Activated B cell treated with CpG ODN at 0.5 μM for 24 hours (primary cell): ENCODE results near the gene OR8K5. TPM values are rescaled to one million over a fixed set of nuclear protein-coding genes. Genes with fewer than 3 reads are reported as not detected.

Experiments
- ATAC-seq: fragments of 200-7000 bp; cut with Tn5 transposase; one replicate; pipeline ENCODE4 v1.10.0; 2021; ENCODE audit warnings: low read depth, mild to moderate bottlenecking, moderate library complexity
- CTCF ChIA-PET: fragments of 350-600 bp; sonication (Branson Sonifier 250); formaldehyde crosslinking; loops from one replicate; lab custom pipeline; 2021; ENCODE audit warnings: antibody characterized with exemption; lab: Charles Lee
- POLR2A ChIA-PET: fragments of 350-600 bp; sonication (Branson Sonifier 250); formaldehyde crosslinking; loops from one replicate; lab custom pipeline; 2021; ENCODE audit warnings: antibody characterized with exemption; lab: Charles Lee
- DNase-seq: peaks from one replicate; pipeline ENCODE4 v3.0.0; 2022
- H3K27ac Mint-ChIP-seq: one replicate; pipeline ENCODE4 v1.8.0; 2020; ENCODE audit warnings: mixed read lengths
- H3K27me3 Mint-ChIP-seq: one replicate; pipeline ENCODE4 v1.8.0; 2021; ENCODE audit warnings: mixed read lengths
- H3K36me3 Mint-ChIP-seq: one replicate; pipeline ENCODE4 v1.8.0; 2021; ENCODE audit warnings: low read depth, mixed read lengths
- H3K4me1 Mint-ChIP-seq: one replicate; pipeline ENCODE4 v1.8.0; 2021; ENCODE audit warnings: mixed read lengths
- H3K4me3 Mint-ChIP-seq: one replicate; pipeline ENCODE4 v1.8.0; 2020; ENCODE audit warnings: mild to moderate bottlenecking, mixed read lengths
- H3K9me3 Mint-ChIP-seq: one replicate; pipeline ENCODE4 v1.8.0; 2020; ENCODE audit warnings: mixed read lengths
- intact Hi-C: fragments of 100-400 bp; cut with micrococcal nuclease; formaldehyde crosslinking; loops from one replicate; pipeline ENCODE4 v1.15.1; 2024
- total RNA-seq: library from RNA; stranded (reverse); gene quantifications from 2 replicates; pipeline ENCODE4 v1.2.3, GENCODE V29; 2022
- TF ChIP-seq, protein P1 (sequence below): fragments of 200-600 bp; IDR thresholded peaks from one replicate; pipeline ENCODE4 v1.8.0; 2022; ENCODE audit warnings: antibody characterized with exemption, mild to moderate bottlenecking

OR8K5 gene, protein sequence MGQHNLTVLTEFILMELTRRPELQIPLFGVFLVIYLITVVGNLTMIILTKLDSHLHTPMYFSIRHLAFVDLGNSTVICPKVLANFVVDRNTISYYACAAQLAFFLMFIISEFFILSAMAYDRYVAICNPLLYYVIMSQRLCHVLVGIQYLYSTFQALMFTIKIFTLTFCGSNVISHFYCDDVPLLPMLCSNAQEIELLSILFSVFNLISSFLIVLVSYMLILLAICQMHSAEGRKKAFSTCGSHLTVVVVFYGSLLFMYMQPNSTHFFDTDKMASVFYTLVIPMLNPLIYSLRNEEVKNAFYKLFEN
- total RNA-seq, result not detected in 2 replicates

DNA sequence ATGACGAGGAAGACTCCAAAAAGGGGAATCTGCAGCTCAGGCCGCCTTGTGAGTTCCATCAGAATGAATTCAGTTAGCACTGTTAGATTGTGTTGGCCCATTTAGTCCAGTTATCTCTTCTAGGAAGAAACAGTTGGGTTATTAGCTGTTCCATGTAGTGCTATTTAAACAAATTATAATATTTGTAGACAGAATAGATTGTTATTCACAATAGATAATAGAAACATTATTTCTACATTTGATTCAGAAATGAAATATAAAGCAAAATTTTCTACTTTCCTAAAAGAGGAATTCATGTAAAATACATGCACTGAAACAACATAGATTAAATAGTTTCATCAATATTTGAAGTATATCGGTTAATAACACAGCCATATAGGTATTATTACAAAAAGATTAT is at the start of gene OR8K5:
Gene OR8K5, minus strand, starts transcription at position 101 of the 400 bp plus-strand sequence. Its CDS starts 0 bp downstream, at position 101.
- no peaks in the 10 kb centered on the region for H3K4me1 Mint-ChIP-seq
- no peaks in the 10 kb centered on the region for H3K27me3 Mint-ChIP-seq
- intact Hi-C loops, result no loop called here
- H3K27ac Mint-ChIP-seq, result no peak within 1 kb of the TSS
- ATAC-seq, result no peak
- H3K9me3 Mint-ChIP-seq, result peaks cover 10% of the 10 kb centered on the region
- no peak for DNase-seq
- no peak within 1 kb of the TSS for H3K4me3 Mint-ChIP-seq
- no peaks in the 10 kb centered on the region for H3K36me3 Mint-ChIP-seq
- ChIA-PET CTCF (no interaction called here), POLR2A (no interaction called here)
- TF ChIP-seq, protein P1, sequence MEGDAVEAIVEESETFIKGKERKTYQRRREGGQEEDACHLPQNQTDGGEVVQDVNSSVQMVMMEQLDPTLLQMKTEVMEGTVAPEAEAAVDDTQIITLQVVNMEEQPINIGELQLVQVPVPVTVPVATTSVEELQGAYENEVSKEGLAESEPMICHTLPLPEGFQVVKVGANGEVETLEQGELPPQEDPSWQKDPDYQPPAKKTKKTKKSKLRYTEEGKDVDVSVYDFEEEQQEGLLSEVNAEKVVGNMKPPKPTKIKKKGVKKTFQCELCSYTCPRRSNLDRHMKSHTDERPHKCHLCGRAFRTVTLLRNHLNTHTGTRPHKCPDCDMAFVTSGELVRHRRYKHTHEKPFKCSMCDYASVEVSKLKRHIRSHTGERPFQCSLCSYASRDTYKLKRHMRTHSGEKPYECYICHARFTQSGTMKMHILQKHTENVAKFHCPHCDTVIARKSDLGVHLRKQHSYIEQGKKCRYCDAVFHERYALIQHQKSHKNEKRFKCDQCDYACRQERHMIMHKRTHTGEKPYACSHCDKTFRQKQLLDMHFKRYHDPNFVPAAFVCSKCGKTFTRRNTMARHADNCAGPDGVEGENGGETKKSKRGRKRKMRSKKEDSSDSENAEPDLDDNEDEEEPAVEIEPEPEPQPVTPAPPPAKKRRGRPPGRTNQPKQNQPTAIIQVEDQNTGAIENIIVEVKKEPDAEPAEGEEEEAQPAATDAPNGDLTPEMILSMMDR, result no peak

DNA sequence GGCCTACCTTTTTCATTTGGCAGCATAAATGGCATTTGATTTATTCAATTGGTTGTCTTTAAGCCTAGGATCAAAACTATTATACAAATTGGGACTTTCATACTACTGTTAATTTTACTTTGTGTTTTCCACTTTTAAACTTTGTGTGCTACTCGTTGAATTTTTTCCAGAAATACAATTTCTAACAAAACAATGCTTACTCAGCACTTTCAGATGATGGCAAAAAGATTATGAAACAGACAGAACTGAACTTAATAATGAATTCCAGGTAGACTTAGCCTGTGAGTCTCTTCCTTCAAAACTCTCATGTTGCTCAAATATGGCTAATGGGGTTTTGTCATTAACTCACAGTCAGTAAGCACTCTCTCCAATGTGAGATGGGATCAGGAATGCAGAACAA is 47.7 kb upstream of the OR8K5 start:
- ChIA-PET CTCF (no interaction called here), POLR2A (no interaction called here)
- TF ChIP-seq, protein P1, result no peak
- peaks cover 5% of the 10 kb centered on the region for H3K9me3 Mint-ChIP-seq
- DNase-seq, result no peak
- no peak overlapping the region for H3K4me3 Mint-ChIP-seq
- intact Hi-C loops, result no loop called here
- H3K27me3 Mint-ChIP-seq, result no peaks in the 10 kb centered on the region
- H3K36me3 Mint-ChIP-seq, result no peaks in the 10 kb centered on the region
- H3K4me1 Mint-ChIP-seq, result no peaks in the 10 kb centered on the region
- H3K27ac Mint-ChIP-seq, result no peak overlapping the region
- ATAC-seq, result no peak

DNA sequence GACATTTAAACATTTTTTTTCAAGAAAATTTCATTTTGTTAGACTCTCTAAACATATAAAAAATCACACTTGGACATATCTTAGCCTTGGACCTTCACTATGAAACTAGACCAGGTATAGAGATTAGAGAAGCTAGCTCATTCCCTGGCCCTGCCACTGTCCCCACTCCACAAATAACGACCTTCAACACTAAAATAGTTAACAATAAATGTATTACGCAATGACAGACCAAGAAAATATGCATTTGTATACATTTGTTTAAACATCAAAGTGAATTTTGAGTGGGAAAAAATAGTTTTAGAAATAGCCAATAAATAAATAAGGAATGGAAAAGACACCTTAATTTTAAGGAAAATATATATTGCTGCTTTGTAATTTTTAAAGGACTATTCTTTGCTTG is 37.2 kb upstream of the OR8K5 start:
- no peak overlapping the region for H3K27ac Mint-ChIP-seq
- intact Hi-C loops, result no loop called here
- CTCF ChIA-PET, result no interaction called here
- ATAC-seq, result no peak
- no peak for DNase-seq
- H3K9me3 Mint-ChIP-seq, result peaks cover 3% of the 10 kb centered on the region
- TF ChIP-seq, protein P1, result no peak
- no peaks in the 10 kb centered on the region for H3K27me3 Mint-ChIP-seq
- POLR2A ChIA-PET, result no interaction called here
- H3K4me3 Mint-ChIP-seq, result no peak overlapping the region
- no peaks in the 10 kb centered on the region for H3K36me3 Mint-ChIP-seq
- H3K4me1 Mint-ChIP-seq, result no peaks in the 10 kb centered on the region

DNA sequence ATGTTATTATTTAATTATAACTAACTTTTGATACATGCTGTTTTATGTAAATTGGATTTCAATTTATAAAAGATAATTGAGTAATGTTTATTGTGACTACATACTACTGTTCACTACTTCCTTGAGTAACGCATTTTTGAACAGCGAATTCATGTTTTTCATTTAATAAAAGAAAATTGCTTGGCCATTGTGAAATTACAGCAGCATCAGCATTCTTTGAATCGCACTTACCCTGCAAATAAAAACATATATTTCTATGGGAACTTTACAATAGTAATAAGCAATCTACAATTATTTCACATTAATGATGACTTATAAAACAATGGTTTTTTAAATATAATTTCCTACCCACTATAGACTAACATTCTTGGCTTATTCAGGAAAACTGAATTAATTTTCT is 36.6 kb upstream of the OR8K5 start:
- DNase-seq (no peak), ATAC-seq (no peak)
- H3K4me1 Mint-ChIP-seq, result no peaks in the 10 kb centered on the region
- no peaks in the 10 kb centered on the region for H3K36me3 Mint-ChIP-seq
- intact Hi-C loops, result no loop called here
- POLR2A ChIA-PET, result no interaction called here
- no peak overlapping the region for H3K4me3 Mint-ChIP-seq
- no peaks in the 10 kb centered on the region for H3K27me3 Mint-ChIP-seq
- CTCF ChIA-PET, result no interaction called here
- TF ChIP-seq, protein P1, result no peak
- H3K9me3 Mint-ChIP-seq, result peaks cover 3% of the 10 kb centered on the region
- H3K27ac Mint-ChIP-seq, result no peak overlapping the region

DNA sequence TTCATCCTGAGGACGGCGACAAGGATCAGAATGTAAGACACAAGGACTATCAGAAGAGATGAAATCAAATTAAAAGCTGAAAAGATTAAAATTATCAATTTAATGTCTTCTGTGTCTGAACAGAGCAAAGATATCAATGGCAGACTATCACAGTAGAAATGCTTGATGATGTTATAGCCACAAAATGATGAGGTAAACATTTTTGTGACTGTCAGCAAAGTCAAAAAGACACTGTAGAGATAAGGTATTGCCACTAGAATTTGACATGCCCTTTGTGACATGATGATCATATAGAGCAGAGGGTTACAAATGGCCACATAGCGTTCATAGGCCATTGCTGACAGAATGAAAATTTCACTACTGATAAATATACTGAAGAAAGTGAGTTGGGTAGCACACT is 28.5 kb upstream of the OR8K5 start:
- H3K27ac Mint-ChIP-seq, result no peak overlapping the region
- no peaks in the 10 kb centered on the region for H3K4me1 Mint-ChIP-seq
- CTCF ChIA-PET, result no interaction called here
- POLR2A ChIA-PET, result no interaction called here
- ATAC-seq, result no peak
- H3K27me3 Mint-ChIP-seq, result no peaks in the 10 kb centered on the region
- DNase-seq, result no peak
- intact Hi-C loops, result no loop called here
- peaks cover 9% of the 10 kb centered on the region for H3K9me3 Mint-ChIP-seq
- no peaks in the 10 kb centered on the region for H3K36me3 Mint-ChIP-seq
- TF ChIP-seq, protein P1, result no peak
- H3K4me3 Mint-ChIP-seq, result no peak overlapping the region
